H1 (cell line): ENCODE data around the gene MIPOL1. TPM values are rescaled to one million over a fixed set of nuclear protein-coding genes. Genes with fewer than 3 reads are reported as not detected.

Experiments used
- ASH2L ChIP-seq: fragments of 200-600, 300-600 bp; sonication (generic); IDR thresholded peaks from one replicate; pipeline ENCODE4 v1.7.1; 2017; ENCODE audit warnings: low read length
- BACH1 ChIP-seq: IDR thresholded peaks from 2 replicates; pipeline ENCODE4 v1.6.1; 2012; ENCODE audit warnings: low read length, improper control_type of control experiment
- BCL11A ChIP-seq, 2 experiments: IDR thresholded peaks; one replicate each; pipeline ENCODE4 v1.6.1; 2011; ENCODE audit warnings: low read depth in 2 of 2, low read length in 2 of 2, mild to moderate bottlenecking in 2 of 2
- CBX5 ChIP-seq: fragments of 300-800, 300-1000 bp; sonication (generic); IDR thresholded peaks from 2 replicates; pipeline ENCODE4 v1.7.1; 2016; ENCODE audit warnings: antibody characterized with exemption, low read length, low read depth
- CTBP2 ChIP-seq: IDR thresholded peaks from 2 replicates; pipeline ENCODE4 v1.7.0; 2011; ENCODE audit warnings: borderline replicate concordance, mild to moderate bottlenecking, moderate library complexity, mixed read lengths, low read length; ENCODE audit not compliant: insufficient read depth, insufficient read length
- EZH2 ChIP-seq: fragments of 200-600 bp; sonication (generic); IDR thresholded peaks from 2 replicates; pipeline ENCODE4 v1.7.1; 2012; ENCODE audit warnings: low read depth, mild to moderate bottlenecking, moderate library complexity, low read length, inconsistent platforms; ENCODE audit not compliant: severe bottlenecking
- HDAC6 ChIP-seq: IDR thresholded peaks from one replicate; pipeline ENCODE4 v1.7.1; 2012; ENCODE audit warnings: low read depth, mild to moderate bottlenecking, inconsistent platforms, low read length, moderate library complexity
- KDM1A ChIP-seq: fragments of 200-600, 300-600 bp; sonication (generic); IDR thresholded peaks from 2 replicates; pipeline ENCODE4 v1.7.1; 2016; ENCODE audit warnings: mild to moderate bottlenecking, low read length, borderline replicate concordance
- MAFK ChIP-seq: IDR thresholded peaks from 2 replicates; pipeline ENCODE4 v1.6.1; 2012; ENCODE audit warnings: low read depth, mild to moderate bottlenecking, improper control_type of control experiment, low read length
- NRF1 ChIP-seq: IDR thresholded peaks from 2 replicates; pipeline ENCODE4 v1.6.1; 2011; ENCODE audit warnings: mild to moderate bottlenecking, low read depth, low read length, improper control_type of control experiment
- POLR2AphosphoS5 ChIP-seq: IDR thresholded peaks from 2 replicates; pipeline ENCODE4 v1.6.1; 2011; ENCODE audit warnings: low read depth, low read length
- RBBP5 ChIP-seq: IDR thresholded peaks from 2 replicates; pipeline ENCODE4 v1.7.1; 2012; ENCODE audit warnings: low read depth, mild to moderate bottlenecking, inconsistent platforms, low read length, moderate library complexity, borderline replicate concordance
- SIX5 ChIP-seq: IDR thresholded peaks from 2 replicates; pipeline ENCODE4 v1.6.1; 2011; ENCODE audit warnings: mild to moderate bottlenecking, low read depth, low read length
- SUZ12 ChIP-seq: fragments of 200-600 bp; sonication (generic); IDR thresholded peaks from 2 replicates; pipeline ENCODE4 v1.6.1; 2012; ENCODE audit warnings: mild to moderate bottlenecking, inconsistent platforms, low read length, moderate library complexity, mixed read lengths
- TAF1 ChIP-seq: IDR thresholded peaks from 2 replicates; pipeline ENCODE4 v1.6.1; 2011; ENCODE audit warnings: mild to moderate bottlenecking, low read depth, low read length
- TAF7 ChIP-seq: optimal IDR thresholded peaks from 2 replicates; pipeline ENCODE3; 2011; ENCODE audit warnings: low read depth, mild to moderate bottlenecking, inconsistent platforms, low read length, moderate library complexity, borderline replicate concordance
- YY1 ChIP-seq: IDR thresholded peaks from 2 replicates; pipeline ENCODE4 v1.6.1; 2011; ENCODE audit warnings: low read depth, mild to moderate bottlenecking, low read length
- ZNF274 ChIP-seq: IDR thresholded peaks from 2 replicates; pipeline ENCODE4 v1.7.0; 2012; ENCODE audit warnings: low read length, borderline replicate concordance; ENCODE audit errors: extremely low read depth
- polyA plus RNA-seq, 7 experiments: library from polyadenylated mRNA; depleted of rRNA in 3 of 7; stranded (reverse) in 5 of 7; unstranded in 2 of 7; fragments of >200 nt in 5 of 7; fragments of 200-250 nt in 2 of 7; gene quantifications; 1 replicate in 5 of 7; 2 replicates in 1 of 7; 4 replicates in 1 of 7; pipeline versions ENCODE4 v1.2.1 to v1.2.3, GENCODE V29; 2011 to 2013; ENCODE audit warnings: missing spikeins in 2 of 7, mixed read lengths in 2 of 7
- total RNA-seq: library from RNA; stranded (reverse); fragmentation: NEBNext Ultra II Directional; extraction: Animal tissue kit (Norgen Biotek cat#: 25700); gene quantifications from 2 replicates; pipeline ENCODE4 v1.2.1, GENCODE V29; 2021
- TF ChIP-seq, protein P1 (sequence below): IDR thresholded peaks from 2 replicates; pipeline ENCODE4 v1.6.1; 2011; ENCODE audit warnings: low read depth, mild to moderate bottlenecking, low read length; ENCODE audit not compliant: insufficient read depth
- TF ChIP-seq, protein P2 (sequence below): IDR thresholded peaks from 2 replicates; pipeline ENCODE4 v1.6.1; 2012; ENCODE audit warnings: low read length, inconsistent platforms
- TF ChIP-seq, protein P3 (sequence below): IDR thresholded peaks from 2 replicates; pipeline ENCODE4 v1.6.1; 2012; ENCODE audit warnings: inconsistent platforms

Gene MIPOL1
- total and polyA plus RNA-seq, 2 of the 8 experiments (the other 6 are each of a cell fraction or from before 2014, with no cell fraction given): 2.8 to 23.9 TPM

DNA sequence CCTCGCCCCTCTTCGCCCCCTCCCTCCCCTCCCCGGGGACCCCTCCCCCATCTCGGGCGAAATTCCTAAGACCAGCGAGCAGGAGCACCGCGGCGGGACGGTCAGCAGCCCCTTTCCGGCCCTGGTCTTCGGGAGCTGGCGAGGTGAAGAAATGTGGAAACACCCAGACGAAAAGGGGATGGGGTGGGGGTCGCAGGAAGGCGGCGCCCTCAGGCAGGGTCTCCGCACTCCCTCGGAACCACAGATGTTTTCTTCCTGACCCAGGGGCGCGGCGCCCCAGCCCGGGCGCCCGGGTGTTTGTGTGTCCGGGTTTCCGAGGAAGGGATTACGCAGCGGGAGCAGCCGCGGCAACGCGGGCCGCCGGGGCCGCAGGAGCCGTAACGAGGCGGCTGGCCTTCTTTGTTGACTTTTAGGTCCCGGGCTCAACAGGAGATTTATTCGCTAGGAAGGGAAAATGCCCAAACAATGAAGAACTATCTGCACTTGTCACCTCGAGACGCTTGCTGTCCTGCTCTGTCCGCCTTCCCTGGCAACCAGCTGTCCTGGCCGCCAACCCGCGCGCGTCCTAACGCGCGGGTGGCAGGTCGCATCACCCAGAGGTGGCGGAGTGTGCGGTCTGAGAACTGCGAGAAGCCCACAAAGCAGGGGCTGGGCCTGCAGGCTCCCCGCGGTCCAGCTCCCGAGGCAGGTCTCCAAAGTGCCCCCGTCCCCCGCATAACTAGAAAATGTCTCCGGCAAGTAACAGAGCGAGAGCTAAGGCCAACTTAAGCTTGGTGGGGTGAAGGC lies 390.3 kb downstream of the MIPOL1 start (continued):
- peak; percentile 76 for TF ChIP-seq SUZ12
- TF ChIP-seq POLR2AphosphoS5: no peak
- TF ChIP-seq, protein P1, sequence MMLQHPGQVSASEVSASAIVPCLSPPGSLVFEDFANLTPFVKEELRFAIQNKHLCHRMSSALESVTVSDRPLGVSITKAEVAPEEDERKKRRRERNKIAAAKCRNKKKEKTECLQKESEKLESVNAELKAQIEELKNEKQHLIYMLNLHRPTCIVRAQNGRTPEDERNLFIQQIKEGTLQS: no peak
- no peak for TF ChIP-seq HDAC6
- peak; percentile 45; the same call in 1 of the 2 replicates for TF ChIP-seq KDM1A
- no peak for TF ChIP-seq CBX5
- TF ChIP-seq CTBP2: peak; percentile 96
- no peak for TF ChIP-seq BCL11A (IDR thresholded peaks at IDR 0.05; ENCODE audit: low read depth in 2 of 2, low read length in 2 of 2)
- TF ChIP-seq, protein P2, sequence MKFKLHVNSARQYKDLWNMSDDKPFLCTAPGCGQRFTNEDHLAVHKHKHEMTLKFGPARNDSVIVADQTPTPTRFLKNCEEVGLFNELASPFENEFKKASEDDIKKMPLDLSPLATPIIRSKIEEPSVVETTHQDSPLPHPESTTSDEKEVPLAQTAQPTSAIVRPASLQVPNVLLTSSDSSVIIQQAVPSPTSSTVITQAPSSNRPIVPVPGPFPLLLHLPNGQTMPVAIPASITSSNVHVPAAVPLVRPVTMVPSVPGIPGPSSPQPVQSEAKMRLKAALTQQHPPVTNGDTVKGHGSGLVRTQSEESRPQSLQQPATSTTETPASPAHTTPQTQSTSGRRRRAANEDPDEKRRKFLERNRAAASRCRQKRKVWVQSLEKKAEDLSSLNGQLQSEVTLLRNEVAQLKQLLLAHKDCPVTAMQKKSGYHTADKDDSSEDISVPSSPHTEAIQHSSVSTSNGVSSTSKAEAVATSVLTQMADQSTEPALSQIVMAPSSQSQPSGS: no peak
- no peak for TF ChIP-seq TAF7
- TF ChIP-seq, protein P3, sequence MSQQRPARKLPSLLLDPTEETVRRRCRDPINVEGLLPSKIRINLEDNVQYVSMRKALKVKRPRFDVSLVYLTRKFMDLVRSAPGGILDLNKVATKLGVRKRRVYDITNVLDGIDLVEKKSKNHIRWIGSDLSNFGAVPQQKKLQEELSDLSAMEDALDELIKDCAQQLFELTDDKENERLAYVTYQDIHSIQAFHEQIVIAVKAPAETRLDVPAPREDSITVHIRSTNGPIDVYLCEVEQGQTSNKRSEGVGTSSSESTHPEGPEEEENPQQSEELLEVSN: no peak
- TF ChIP-seq ZNF274: no peak
- no peak for TF ChIP-seq MAFK
- no peak for TF ChIP-seq NRF1
- TF ChIP-seq ASH2L: peak; percentile 83
- no peak for TF ChIP-seq BACH1
- no peak for TF ChIP-seq YY1
- TF ChIP-seq SIX5: no peak
- TF ChIP-seq RBBP5: 0 out of 2 replicates have a peak, but pooled peaks have one; percentile 26
- no peak for TF ChIP-seq TAF1
- TF ChIP-seq EZH2: peak; percentile 70
